Activated gamma-delta T cell treated with anti-CD3 and anti-CD28 coated beads, Interleukin-2, amount 50 U/mL, for 16 hours (primary cell): ENCODE results near the gene ZNF451.

Experiments used
- DNase-seq: peaks from one replicate; pipeline ENCODE4 v3.0.0-alpha.2; 2020; ENCODE audit warnings: low read depth

The ZNF451 gene

DNA sequence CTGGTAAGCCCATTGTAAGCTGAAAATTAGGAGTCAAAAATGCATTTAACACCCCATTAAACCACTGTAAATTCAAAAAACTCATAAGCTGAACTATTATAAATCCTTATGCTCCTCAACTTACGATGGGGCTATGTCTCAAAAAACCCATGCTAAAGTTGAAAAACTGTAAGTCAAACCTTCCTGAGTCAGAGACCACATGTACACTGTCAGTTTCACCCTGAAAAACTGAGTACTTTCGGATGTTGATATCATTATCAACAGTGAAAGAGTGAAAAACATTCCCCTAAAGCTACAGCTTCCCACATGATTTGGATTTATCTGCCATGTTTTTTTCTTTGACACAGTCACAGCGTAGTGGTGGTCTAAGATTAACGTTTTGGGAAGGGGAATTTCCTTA is 117.9 kb downstream of the ZNF451 start:
- no peak for DNase-seq

DNA sequence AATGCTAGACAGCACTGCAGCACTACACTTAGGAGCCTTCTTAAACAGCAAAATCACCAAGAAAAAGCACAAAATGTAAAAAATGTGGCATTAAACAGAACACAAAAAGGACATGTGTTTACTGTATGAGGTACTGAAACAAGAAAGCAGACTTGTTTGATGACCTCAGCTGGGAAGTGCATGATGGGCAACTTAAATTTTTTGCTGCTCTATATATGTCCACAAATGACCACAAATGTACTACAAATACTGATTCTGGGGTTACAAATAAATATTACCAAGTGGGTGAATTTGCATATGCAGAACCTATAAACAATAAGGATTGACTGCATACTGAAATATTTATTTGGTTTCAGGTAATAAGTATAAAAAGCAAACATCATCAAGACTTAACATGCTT is 119.0 kb downstream of the ZNF451 start:
- no peak for DNase-seq

DNA sequence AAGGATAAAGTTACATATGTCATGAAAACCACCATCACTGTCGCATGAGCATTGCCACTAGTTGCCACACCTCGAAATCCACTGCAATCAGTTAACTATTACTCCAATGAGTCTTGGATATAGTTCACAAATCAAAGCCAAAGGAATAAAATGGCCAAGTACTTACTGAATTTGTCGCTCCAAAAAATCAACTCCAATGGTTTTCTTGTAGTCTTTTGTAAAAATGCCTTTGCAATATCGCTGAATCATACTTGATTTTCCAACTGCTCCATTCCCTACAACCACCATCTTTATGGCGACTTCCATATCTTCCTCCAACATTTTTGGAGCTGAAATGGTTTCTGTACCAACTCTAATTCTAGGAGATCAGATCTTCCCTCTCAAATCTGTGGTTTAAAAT is 120.1 kb downstream of the ZNF451 start:
- DNase-seq = no peak

- DNase-seq = no peak
Observed at GRCh38 chr6:57215260-57215659, 125.3 kb downstream of the ZNF451 start.

- no peak for DNase-seq
Observed at GRCh38 chr6:57216235-57217101, 126.5 kb downstream of the ZNF451 start.

- no peak for DNase-seq
Observed at GRCh38 chr6:57217270-57217669, 127.3 kb downstream of the ZNF451 start.
